ENCODE data around the gene MPG.

GRCh38 chr16:118857-119256 is 40.8 kb downstream of the MPG start:
- TF ChIP-seq CTCF (IDR thresholded peaks at IDR 0.05): no peak
- no peak for TF ChIP-seq EP300 (IDR thresholded peaks at IDR 0.05)
- no peak for TF ChIP-seq POLR2A (IDR thresholded peaks at IDR 0.05)
- no peak for TF ChIP-seq POLR2AphosphoS5 (IDR thresholded peaks at IDR 0.05)

Data from sigmoid colon (tissue), 4 donors.